VCaP (cell line): ENCODE data around the gene PRR15L.

Source experiments
- H3K27ac ChIP-seq: fragments of 450-650 bp; 2 replicates; pipeline ENCODE4 v1.5.1; 2017
- CTCF ChIP-seq: fragments of 450-650 bp; conservative IDR thresholded peaks from 2 replicates; pipeline ENCODE4 v1.5.1; 2017; ENCODE audit warnings: mild to moderate bottlenecking, moderate library complexity

Gene PRR15L

DNA sequence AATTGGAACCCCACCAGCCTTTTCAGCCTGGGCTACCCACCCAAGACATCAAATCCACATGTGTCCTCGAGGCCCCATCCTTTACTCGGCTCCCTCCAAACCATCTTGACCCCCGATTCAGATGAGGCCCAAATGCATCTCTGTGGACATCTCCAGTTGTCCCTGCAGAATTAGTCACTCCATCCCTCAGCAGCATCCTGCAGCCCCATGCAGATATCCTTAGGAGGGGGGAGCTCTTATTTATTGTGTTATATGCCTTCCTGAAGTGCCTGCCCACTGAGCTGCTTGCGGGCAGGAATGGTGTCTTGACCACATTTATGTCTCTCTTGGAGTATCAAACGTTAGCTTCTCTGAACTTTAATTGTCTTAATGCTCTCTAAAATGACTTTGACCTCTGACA, 28.8 kb upstream of the PRR15L start:
- no peak for TF ChIP-seq CTCF
- H3K27ac ChIP-seq: peak overlapping the region; percentile 70

GRCh38 chr17:47983492-47984223, 26.0 kb upstream of the PRR15L start:
- H3K27ac ChIP-seq: no peak overlapping the region
- no peak for TF ChIP-seq CTCF

GRCh38 chr17:47982645-47983390, 25.1 kb upstream of the PRR15L start:
- no peak overlapping the region for H3K27ac ChIP-seq
- TF ChIP-seq CTCF: no peak

DNA sequence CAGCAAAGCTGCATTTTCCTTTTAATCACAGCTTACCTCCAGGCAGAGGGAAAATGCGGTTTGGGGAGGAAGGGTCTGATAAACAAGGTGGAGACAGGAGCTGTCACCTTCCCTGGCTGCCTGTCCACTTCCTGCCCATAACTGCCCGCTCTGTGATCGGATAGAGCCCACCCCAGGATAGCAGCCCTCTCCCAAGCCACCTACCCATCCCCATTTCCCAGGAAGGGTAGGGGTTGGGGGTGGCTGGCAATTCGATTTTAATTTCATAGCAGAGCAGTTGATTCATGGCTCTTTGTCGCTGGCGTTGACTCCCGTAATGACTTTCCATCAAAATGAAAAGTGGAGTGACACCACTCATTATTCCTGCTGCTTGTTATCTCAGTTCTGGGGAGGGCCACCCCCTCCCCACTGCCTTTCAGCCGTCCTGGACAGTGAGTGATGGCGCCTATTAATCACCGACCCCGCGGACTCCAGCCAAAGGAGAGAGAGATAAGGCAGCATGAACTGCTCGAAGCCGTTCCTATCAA, 24.5 kb upstream of the PRR15L start:
- TF ChIP-seq CTCF: no peak
- no peak overlapping the region for H3K27ac ChIP-seq

DNA sequence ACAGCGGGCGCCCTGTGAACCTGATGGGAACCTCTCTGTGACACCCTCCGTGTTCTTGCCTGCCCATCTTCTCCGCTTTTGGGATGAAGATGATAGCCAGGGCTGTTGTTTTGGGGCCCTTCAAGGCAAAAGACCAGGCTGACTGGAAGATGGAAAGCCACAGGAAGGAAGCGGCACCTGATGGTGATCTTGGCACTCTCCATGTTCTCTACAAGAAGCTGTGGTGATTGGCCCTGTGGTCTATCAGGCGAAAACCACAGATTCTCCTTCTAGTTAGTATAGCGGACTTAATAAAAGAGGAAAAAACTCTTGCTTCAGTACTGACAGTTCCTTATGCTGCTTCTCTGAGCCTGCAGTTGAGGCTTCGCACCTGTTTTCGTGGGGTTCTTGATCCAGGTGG, 23.8 kb upstream of the PRR15L start:
- TF ChIP-seq CTCF: no peak
- no peak overlapping the region for H3K27ac ChIP-seq

DNA sequence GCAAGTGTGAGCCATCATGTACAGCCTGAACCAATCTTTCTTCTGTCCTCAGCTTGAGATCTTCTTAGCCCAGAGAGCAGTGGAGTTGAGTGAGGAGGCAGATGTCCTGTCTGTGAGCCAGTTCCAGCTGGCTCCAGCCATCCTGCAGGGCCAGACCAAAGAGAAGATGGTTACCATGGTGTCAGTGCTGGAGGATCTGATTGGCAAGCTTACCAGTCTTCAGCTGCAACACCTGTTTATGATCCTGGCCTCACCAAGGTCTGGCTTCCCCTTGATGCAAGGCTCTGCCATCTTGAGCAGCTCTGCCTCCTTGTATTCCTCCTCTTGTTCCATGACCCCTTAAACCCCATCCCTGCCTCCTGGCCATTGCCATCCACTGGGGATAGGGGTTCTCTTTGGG, 22.9 kb upstream of the PRR15L start:
- H3K27ac ChIP-seq: no peak overlapping the region
- no peak for TF ChIP-seq CTCF

DNA sequence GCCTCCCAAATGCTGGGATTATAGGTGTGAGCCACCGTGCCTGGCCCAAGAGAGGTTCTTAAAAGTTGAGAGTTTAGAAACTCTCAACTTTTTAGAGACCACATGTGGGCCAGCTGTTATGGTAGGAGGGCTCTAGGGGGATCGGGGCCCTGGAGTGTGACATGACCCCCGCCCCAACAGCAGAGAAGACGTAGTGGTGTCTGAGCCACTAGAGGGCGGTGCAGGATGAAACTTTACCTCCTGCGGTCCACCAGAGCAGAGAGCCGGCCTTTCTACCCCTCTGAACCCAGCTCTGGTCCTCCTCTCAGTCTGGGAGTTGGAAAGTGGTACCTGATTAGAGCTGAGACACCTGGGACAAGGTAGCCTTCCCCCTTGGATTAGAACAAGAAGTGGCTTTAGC, 20.6 kb upstream of the PRR15L start:
- H3K27ac ChIP-seq: no peak overlapping the region
- TF ChIP-seq CTCF: peak; percentile 86
